ENCODE measurements around the gene CLEC4M. TPM values are rescaled to one million over a fixed set of nuclear protein-coding genes. Genes with fewer than 3 reads are reported as not detected.

The CLEC4M gene
- total RNA-seq, 1 donor from 2014 or later: not detected

DNA sequence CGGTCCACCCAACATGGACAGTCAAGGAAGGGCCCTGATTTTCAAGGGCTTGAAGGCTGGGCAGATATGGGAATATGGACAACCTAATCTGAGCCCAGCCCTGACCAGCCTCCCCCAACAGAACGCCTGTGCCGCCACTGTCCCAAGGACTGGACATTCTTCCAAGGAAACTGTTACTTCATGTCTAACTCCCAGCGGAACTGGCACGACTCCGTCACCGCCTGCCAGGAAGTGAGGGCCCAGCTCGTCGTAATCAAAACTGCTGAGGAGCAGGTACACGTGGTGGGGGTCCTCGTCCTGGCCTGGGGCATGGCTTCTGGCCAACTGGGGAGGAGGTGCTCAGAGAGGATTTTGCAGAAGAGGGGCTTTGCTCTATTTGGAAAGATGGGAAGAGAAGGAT, 3.5 kb downstream of the CLEC4M start:
- TF ChIP-seq, protein P1, sequence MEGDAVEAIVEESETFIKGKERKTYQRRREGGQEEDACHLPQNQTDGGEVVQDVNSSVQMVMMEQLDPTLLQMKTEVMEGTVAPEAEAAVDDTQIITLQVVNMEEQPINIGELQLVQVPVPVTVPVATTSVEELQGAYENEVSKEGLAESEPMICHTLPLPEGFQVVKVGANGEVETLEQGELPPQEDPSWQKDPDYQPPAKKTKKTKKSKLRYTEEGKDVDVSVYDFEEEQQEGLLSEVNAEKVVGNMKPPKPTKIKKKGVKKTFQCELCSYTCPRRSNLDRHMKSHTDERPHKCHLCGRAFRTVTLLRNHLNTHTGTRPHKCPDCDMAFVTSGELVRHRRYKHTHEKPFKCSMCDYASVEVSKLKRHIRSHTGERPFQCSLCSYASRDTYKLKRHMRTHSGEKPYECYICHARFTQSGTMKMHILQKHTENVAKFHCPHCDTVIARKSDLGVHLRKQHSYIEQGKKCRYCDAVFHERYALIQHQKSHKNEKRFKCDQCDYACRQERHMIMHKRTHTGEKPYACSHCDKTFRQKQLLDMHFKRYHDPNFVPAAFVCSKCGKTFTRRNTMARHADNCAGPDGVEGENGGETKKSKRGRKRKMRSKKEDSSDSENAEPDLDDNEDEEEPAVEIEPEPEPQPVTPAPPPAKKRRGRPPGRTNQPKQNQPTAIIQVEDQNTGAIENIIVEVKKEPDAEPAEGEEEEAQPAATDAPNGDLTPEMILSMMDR (IDR thresholded peaks at IDR 0.05; ENCODE audit: unreplicated experiment): no peak
- Mint-ChIP-seq H3K9me3 (ENCODE audit: unreplicated experiment) (peaks cover 6% of the 10 kb centered on the region), H3K36me3 (ENCODE audit: low read depth, unreplicated experiment) (no peaks in the 10 kb centered on the region), H3K4me1 (ENCODE audit: unreplicated experiment) (no peaks in the 10 kb centered on the region), H3K4me3 (ENCODE audit: unreplicated experiment) (no peak overlapping the region), H3K27me3 (ENCODE audit: unreplicated experiment) (peaks cover 6% of the 10 kb centered on the region), H3K27ac (ENCODE audit: unreplicated experiment) (no peak overlapping the region)
- DNase-seq (ENCODE audit: low spot score): no peak

DNA sequence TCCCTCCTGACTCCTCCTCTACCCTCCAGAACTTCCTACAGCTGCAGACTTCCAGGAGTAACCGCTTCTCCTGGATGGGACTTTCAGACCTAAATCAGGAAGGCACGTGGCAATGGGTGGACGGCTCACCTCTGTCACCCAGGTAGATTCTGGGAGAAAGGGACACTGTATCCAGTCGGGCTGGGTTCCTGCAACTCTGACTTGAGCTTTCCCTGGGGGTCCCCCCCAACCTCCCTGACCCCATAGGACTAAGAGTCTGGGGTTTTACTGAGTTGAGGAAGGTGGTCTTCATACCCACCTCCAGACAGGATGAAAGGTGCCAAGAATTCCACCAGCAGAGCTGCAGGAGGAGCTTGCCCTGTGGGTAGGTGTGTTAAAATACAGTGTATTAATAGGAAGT, 4.4 kb downstream of the CLEC4M start:
- DNase-seq (ENCODE audit: low spot score): no peak
- Mint-ChIP-seq H3K36me3 (ENCODE audit: low read depth, unreplicated experiment) (no peaks in the 10 kb centered on the region), H3K9me3 (ENCODE audit: unreplicated experiment) (peaks cover 2% of the 10 kb centered on the region), H3K27ac (ENCODE audit: unreplicated experiment) (no peak overlapping the region), H3K4me3 (ENCODE audit: unreplicated experiment) (no peak overlapping the region), H3K27me3 (ENCODE audit: unreplicated experiment) (peaks cover 6% of the 10 kb centered on the region), H3K4me1 (ENCODE audit: unreplicated experiment) (no peaks in the 10 kb centered on the region)
- TF ChIP-seq, protein P1 (IDR thresholded peaks at IDR 0.05; ENCODE audit: unreplicated experiment): no peak

DNA sequence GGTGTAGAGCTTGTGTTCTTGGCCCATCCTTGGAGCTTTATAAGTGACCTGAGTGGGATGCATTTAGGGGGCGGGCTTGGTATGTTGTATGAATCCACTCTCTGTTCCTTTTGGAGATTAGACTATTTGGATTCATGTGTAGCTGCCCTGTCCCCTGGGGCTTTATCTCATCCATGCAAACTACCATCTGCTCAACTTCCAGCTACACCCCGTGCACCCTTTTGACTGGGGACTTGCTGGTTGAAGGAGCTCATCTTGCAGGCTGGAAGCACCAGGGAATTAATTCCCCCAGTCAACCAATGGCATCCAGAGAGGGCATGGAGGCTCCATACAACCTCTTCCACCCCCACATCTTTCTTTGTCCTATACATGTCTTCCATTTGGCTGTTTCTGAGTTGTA, 6.1 kb downstream of the CLEC4M start:
- H3K27ac Mint-ChIP-seq (ENCODE audit: unreplicated experiment): no peak overlapping the region
- TF ChIP-seq, protein P1 (IDR thresholded peaks at IDR 0.05; ENCODE audit: unreplicated experiment): no peak
- no peak for DNase-seq (ENCODE audit: low spot score)
- no peaks in the 10 kb centered on the region for H3K4me1 Mint-ChIP-seq (ENCODE audit: unreplicated experiment)
- no peaks in the 10 kb centered on the region for H3K36me3 Mint-ChIP-seq (ENCODE audit: low read depth, unreplicated experiment)
- peaks cover 2% of the 10 kb centered on the region for H3K27me3 Mint-ChIP-seq (ENCODE audit: unreplicated experiment)
- H3K9me3 Mint-ChIP-seq (ENCODE audit: unreplicated experiment): no peaks in the 10 kb centered on the region
- no peak overlapping the region for H3K4me3 Mint-ChIP-seq (ENCODE audit: unreplicated experiment)

DNA sequence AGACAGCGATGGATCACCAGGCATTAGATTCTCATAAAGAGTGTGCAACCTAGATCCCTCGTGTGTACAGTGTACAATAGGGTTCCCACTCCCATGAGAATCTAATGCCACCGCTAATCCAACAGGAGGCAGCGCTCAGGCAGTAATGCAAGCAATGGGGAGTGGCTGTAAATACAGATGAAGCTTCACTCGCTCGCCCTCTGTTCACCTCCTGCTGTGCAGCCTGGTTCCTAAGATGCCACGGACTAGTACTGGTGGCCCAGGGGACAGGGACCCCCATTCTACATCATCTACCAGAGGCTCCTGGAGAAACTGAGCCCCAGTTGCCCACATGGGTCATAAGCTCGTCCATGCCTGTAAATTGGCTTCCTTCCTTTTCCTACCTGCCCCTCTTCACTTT, 8.0 kb downstream of the CLEC4M start:
- Mint-ChIP-seq H3K4me1 (ENCODE audit: unreplicated experiment) (no peaks in the 10 kb centered on the region), H3K27me3 (ENCODE audit: unreplicated experiment) (peaks cover 2% of the 10 kb centered on the region), H3K9me3 (ENCODE audit: unreplicated experiment) (no peaks in the 10 kb centered on the region), H3K36me3 (ENCODE audit: low read depth, unreplicated experiment) (no peaks in the 10 kb centered on the region), H3K4me3 (ENCODE audit: unreplicated experiment) (no peak overlapping the region), H3K27ac (ENCODE audit: unreplicated experiment) (no peak overlapping the region)
- DNase-seq (ENCODE audit: low spot score): no peak
- TF ChIP-seq, protein P1 (IDR thresholded peaks at IDR 0.05; ENCODE audit: unreplicated experiment): no peak

DNA sequence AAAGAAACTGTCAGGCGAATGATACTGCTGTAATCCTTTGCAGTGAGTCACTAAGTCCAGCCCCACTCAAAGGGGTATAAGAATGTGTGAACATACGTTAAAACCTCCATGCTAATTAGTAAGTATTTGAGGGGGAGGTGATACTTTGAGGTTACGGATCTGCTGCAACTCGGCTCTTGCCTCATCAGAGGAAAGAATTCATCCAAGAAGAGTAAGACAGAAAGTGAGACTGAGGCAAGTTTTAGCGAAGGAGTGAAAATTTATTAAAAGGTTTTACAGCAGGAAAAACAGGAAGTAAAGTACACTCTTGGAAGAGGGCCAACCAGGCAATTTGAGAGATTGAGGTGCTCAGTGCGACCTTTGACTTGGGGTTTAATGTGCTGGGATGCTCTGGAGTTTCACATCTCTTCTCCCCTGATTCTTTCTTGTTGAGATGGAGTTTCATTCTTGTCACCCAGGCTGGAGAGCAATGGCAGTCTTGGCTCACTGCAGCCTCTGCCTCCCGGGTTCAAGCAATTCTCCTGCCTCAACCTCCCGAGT, 9.8 kb downstream of the CLEC4M start:
- no peak for DNase-seq (ENCODE audit: low spot score)
- H3K9me3 Mint-ChIP-seq (ENCODE audit: unreplicated experiment): no peaks in the 10 kb centered on the region
- no peaks in the 10 kb centered on the region for H3K4me1 Mint-ChIP-seq (ENCODE audit: unreplicated experiment)
- H3K36me3 Mint-ChIP-seq (ENCODE audit: low read depth, unreplicated experiment): no peaks in the 10 kb centered on the region
- no peak overlapping the region for H3K4me3 Mint-ChIP-seq (ENCODE audit: unreplicated experiment)
- H3K27me3 Mint-ChIP-seq (ENCODE audit: unreplicated experiment): peaks cover 2% of the 10 kb centered on the region
- TF ChIP-seq, protein P1 (IDR thresholded peaks at IDR 0.05; ENCODE audit: unreplicated experiment): no peak
- H3K27ac Mint-ChIP-seq (ENCODE audit: unreplicated experiment): no peak overlapping the region

Data from endothelial cell (in vitro differentiated cells).